ENCODE results near the gene GORASP2. TPM values are rescaled to one million over a fixed set of nuclear protein-coding genes. Genes with fewer than 3 reads are reported as not detected.

The GORASP2 gene
- total and polyA plus RNA-seq, 2 experiments from 2014 or later, result 44.5 to 45.2 TPM

- H3K4me3 Mint-ChIP-seq, result no peak overlapping the region
- H3F3A ChIP-seq (replicated peaks; ENCODE audit: low read depth), result peaks cover 13% of the 10 kb centered on the region; the same call in 1 of the 2 replicates
- peaks cover 12% of the 10 kb centered on the region; the same call in 1 of the 2 replicates for H3K9me2 ChIP-seq (ENCODE audit: insufficient read depth)
- no peak for ATAC-seq
- no peak overlapping the region for H3K27ac Mint-ChIP-seq
- no peak overlapping the region for H3K4me2 ChIP-seq
- H3K4me1 ChIP-seq (ENCODE audit: insufficient read depth), result peaks cover 11% of the 10 kb centered on the region
- no peak overlapping the region for H3K27ac ChIP-seq (ENCODE audit: low read depth)
- H3K79me2 ChIP-seq (replicated peaks; ENCODE audit: insufficient read depth), result peaks cover 24% of the 10 kb centered on the region
- peaks cover 7% of the 10 kb centered on the region for H4K20me1 ChIP-seq (replicated peaks; ENCODE audit: insufficient read depth)
- H3K4me1 Mint-ChIP-seq, result peaks cover 17% of the 10 kb centered on the region
- no peaks in the 10 kb centered on the region for H3K36me3 ChIP-seq (ENCODE audit: insufficient read depth)
- H3K4me3 ChIP-seq, result no peak overlapping the region
- DNase-seq (ENCODE audit: low spot score), result no peak
- peaks cover 53% of the 10 kb centered on the region for H3K9me3 Mint-ChIP-seq
- TF ChIP-seq STAT1 (IDR thresholded peaks at IDR 0.05; ENCODE audit: unreplicated experiment) (no peak), CTCF (conservative IDR thresholded peaks at IDR 0.05; ENCODE audit: low read depth in 2 of 2) (no peak), ZNF331 (CRISPR knock-in tag; IDR thresholded peaks at IDR 0.05; ENCODE audit: low read depth) (no peak), NANOG (IDR thresholded peaks at IDR 0.05; ENCODE audit: borderline replicate concordance) (no peak), ZNF114 (CRISPR knock-in tag; IDR thresholded peaks at IDR 0.05) (no peak), EZH2 (IDR thresholded peaks at IDR 0.05; ENCODE audit: low read depth, unreplicated experiment) (no peak), JUNB (IDR thresholded peaks at IDR 0.05; ENCODE audit: unreplicated experiment) (no peak), EZH2phosphoT487 (IDR thresholded peaks at IDR 0.05; ENCODE audit: unreplicated experiment) (no peak), ZNF462 (CRISPR knock-in tag; IDR thresholded peaks at IDR 0.05) (no peak), POLR2AphosphoS5 (IDR thresholded peaks at IDR 0.05; ENCODE audit: low read depth) (no peak), CREB1 (CRISPR knock-in tag; IDR thresholded peaks at IDR 0.05; ENCODE audit: low read depth) (no peak)
- TF ChIP-seq, protein P1, sequence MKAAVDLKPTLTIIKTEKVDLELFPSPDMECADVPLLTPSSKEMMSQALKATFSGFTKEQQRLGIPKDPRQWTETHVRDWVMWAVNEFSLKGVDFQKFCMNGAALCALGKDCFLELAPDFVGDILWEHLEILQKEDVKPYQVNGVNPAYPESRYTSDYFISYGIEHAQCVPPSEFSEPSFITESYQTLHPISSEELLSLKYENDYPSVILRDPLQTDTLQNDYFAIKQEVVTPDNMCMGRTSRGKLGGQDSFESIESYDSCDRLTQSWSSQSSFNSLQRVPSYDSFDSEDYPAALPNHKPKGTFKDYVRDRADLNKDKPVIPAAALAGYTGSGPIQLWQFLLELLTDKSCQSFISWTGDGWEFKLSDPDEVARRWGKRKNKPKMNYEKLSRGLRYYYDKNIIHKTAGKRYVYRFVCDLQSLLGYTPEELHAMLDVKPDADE (IDR thresholded peaks at IDR 0.05), result no peak
- TF ChIP-seq, protein P2, sequence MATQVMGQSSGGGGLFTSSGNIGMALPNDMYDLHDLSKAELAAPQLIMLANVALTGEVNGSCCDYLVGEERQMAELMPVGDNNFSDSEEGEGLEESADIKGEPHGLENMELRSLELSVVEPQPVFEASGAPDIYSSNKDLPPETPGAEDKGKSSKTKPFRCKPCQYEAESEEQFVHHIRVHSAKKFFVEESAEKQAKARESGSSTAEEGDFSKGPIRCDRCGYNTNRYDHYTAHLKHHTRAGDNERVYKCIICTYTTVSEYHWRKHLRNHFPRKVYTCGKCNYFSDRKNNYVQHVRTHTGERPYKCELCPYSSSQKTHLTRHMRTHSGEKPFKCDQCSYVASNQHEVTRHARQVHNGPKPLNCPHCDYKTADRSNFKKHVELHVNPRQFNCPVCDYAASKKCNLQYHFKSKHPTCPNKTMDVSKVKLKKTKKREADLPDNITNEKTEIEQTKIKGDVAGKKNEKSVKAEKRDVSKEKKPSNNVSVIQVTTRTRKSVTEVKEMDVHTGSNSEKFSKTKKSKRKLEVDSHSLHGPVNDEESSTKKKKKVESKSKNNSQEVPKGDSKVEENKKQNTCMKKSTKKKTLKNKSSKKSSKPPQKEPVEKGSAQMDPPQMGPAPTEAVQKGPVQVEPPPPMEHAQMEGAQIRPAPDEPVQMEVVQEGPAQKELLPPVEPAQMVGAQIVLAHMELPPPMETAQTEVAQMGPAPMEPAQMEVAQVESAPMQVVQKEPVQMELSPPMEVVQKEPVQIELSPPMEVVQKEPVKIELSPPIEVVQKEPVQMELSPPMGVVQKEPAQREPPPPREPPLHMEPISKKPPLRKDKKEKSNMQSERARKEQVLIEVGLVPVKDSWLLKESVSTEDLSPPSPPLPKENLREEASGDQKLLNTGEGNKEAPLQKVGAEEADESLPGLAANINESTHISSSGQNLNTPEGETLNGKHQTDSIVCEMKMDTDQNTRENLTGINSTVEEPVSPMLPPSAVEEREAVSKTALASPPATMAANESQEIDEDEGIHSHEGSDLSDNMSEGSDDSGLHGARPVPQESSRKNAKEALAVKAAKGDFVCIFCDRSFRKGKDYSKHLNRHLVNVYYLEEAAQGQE (IDR thresholded peaks at IDR 0.05; ENCODE audit: unreplicated experiment), result no peak
- peaks cover 54% of the 10 kb centered on the region for H3K36me3 Mint-ChIP-seq (ENCODE audit: low read depth)
- H3K27me3 Mint-ChIP-seq (ENCODE audit: insufficient read depth, low read depth, poor library complexity), result peaks cover 16% of the 10 kb centered on the region
- no peak overlapping the region for H2AFZ ChIP-seq
- no peaks in the 10 kb centered on the region for H3K27me3 ChIP-seq (ENCODE audit: insufficient read depth)
These were observed 2.2 kb upstream of the GORASP2 start for GRCh38 chr2:170926743-170927297.
